Calu3 (cell line): Measurements from ENCODE around the gene LRRC43. TPM values are rescaled to one million over a fixed set of nuclear protein-coding genes. Genes with fewer than 3 reads are reported as not detected.

Source experiments
- BruUV-seq: library from RNA; stranded (reverse); fragments of 400-500 nt; replicated peaks from 2 replicates; lab custom pipeline; 2021; lab: Mats Ljungman, UMichigan
- CTCF ChIA-PET: fragments of 300-600 bp; sonication (Branson Sonifier 250); formaldehyde crosslinking; loops from one replicate; lab custom pipeline; 2022; ENCODE audit warnings: antibody characterized with exemption; lab: Charles Lee
- DNase-seq: peaks from one replicate; pipeline ENCODE4 v3.0.0; 2022
- H3K27ac Mint-ChIP-seq: one replicate; pipeline ENCODE4 v1.8.0; 2022; ENCODE audit warnings: mixed read lengths; ENCODE audit not compliant: unreplicated experiment
- H3K27me3 Mint-ChIP-seq: one replicate; pipeline ENCODE4 v1.8.0; 2022; ENCODE audit warnings: mixed read lengths; ENCODE audit not compliant: unreplicated experiment
- H3K36me3 Mint-ChIP-seq: one replicate; pipeline ENCODE4 v1.8.0; 2022; ENCODE audit warnings: mild to moderate bottlenecking, moderate library complexity, mixed read lengths; ENCODE audit not compliant: insufficient read depth, unreplicated experiment
- H3K4me1 Mint-ChIP-seq: one replicate; pipeline ENCODE4 v1.8.0; 2022; ENCODE audit warnings: mild to moderate bottlenecking, low read depth, mixed read lengths; ENCODE audit not compliant: unreplicated experiment
- H3K4me3 Mint-ChIP-seq: one replicate; pipeline ENCODE4 v1.8.0; 2022; ENCODE audit warnings: mild to moderate bottlenecking, low read depth, moderate library complexity, mixed read lengths; ENCODE audit not compliant: unreplicated experiment
- H3K9me3 Mint-ChIP-seq: one replicate; pipeline ENCODE4 v1.8.0; 2022; ENCODE audit warnings: low read depth, mixed read lengths; ENCODE audit not compliant: unreplicated experiment
- intact Hi-C: fragments of 100-400 bp; cut with micrococcal nuclease; formaldehyde crosslinking; loops from one replicate; pipeline ENCODE4 v1.10.0; 2022; ENCODE audit not compliant: unreplicated experiment
- total RNA-seq: library from RNA; stranded (reverse); gene quantifications from 2 replicates; pipeline ENCODE4 v1.2.3, GENCODE V29; 2022
- TF ChIP-seq, protein P1 (sequence below): fragments of 200-600 bp; IDR thresholded peaks from one replicate; pipeline ENCODE4 v1.8.0; 2022; ENCODE audit warnings: antibody characterized with exemption; ENCODE audit not compliant: unreplicated experiment

Gene LRRC43
- total RNA-seq, 1 experiment from 2014 or later, result not detected

DNA sequence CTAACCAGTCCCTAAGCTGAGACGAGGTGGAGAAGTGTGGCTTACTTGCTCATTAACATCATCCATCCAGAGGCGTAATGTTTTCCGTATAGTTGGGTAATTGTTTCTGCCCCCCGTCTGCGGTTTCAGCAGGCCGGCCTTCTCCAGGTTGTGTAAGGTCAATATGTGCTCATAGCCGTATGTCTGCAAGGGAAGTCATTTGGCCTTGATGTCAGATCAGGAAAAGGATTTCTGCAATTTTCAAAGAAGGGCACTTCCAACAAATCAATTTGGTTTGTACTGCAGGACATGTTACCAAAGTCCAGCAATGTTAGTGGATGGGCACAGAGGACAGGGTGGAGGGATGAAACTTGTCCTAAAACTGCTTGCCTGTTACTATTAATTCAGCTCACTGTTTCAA is 52.8 kb downstream of the LRRC43 start:
- Mint-ChIP-seq H3K9me3 (no peaks in the 10 kb centered on the region), H3K27ac (no peak overlapping the region), H3K36me3 (peaks cover 11% of the 10 kb centered on the region), H3K4me1 (no peaks in the 10 kb centered on the region), H3K27me3 (no peaks in the 10 kb centered on the region), H3K4me3 (no peak overlapping the region)
- DNase-seq, result no peak
- CTCF ChIA-PET, result no interaction called here
- BruUV-seq, result no TSS peak
- intact Hi-C loops, result no loop called here
- TF ChIP-seq, protein P1, sequence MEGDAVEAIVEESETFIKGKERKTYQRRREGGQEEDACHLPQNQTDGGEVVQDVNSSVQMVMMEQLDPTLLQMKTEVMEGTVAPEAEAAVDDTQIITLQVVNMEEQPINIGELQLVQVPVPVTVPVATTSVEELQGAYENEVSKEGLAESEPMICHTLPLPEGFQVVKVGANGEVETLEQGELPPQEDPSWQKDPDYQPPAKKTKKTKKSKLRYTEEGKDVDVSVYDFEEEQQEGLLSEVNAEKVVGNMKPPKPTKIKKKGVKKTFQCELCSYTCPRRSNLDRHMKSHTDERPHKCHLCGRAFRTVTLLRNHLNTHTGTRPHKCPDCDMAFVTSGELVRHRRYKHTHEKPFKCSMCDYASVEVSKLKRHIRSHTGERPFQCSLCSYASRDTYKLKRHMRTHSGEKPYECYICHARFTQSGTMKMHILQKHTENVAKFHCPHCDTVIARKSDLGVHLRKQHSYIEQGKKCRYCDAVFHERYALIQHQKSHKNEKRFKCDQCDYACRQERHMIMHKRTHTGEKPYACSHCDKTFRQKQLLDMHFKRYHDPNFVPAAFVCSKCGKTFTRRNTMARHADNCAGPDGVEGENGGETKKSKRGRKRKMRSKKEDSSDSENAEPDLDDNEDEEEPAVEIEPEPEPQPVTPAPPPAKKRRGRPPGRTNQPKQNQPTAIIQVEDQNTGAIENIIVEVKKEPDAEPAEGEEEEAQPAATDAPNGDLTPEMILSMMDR, result no peak

DNA sequence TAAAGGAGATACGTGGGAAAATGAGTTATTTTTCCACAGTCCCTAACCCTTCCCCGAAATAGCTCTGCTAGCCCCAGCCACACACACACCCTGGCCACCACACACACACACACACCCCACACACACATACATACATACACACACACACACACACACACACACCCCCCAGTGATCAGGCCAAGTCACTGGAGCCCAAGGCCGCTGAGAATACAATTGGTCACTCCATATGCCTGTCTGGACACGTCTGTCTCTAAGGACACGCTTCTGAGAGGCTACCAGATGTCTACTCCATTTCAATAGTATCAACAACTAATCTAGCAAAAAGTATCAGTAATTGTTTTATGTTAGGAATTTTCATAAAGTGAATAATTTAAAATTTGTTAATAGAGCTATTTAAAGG is 55.9 kb downstream of the LRRC43 start:
- H3K27ac Mint-ChIP-seq, result no peak overlapping the region
- intact Hi-C loops, result no loop called here
- BruUV-seq, result no TSS peak
- CTCF ChIA-PET, result no interaction called here
- H3K4me1 Mint-ChIP-seq, result no peaks in the 10 kb centered on the region
- TF ChIP-seq, protein P1, result no peak
- no peaks in the 10 kb centered on the region for H3K9me3 Mint-ChIP-seq
- no peak for DNase-seq
- H3K4me3 Mint-ChIP-seq, result no peak overlapping the region
- H3K36me3 Mint-ChIP-seq, result peaks cover 7% of the 10 kb centered on the region
- H3K27me3 Mint-ChIP-seq, result no peaks in the 10 kb centered on the region

DNA sequence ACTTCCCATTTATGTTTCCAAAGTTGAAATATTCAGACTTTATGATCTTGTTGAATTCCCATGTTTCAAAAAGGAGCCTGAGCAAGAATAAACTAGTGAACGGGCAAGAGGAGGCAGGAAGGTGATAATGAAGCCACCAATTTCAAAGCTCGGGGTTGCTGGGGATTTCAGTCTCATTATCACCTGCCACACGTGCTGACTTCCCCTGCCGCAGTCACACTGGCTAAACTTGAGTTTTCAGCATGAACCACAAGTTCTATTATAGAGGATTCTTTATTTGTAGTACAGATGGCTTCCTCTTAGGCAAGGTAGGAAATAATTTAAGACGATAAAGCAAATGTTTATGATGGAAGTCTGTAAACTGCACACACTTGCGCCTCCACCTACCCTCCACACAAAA is 61.0 kb downstream of the LRRC43 start:
- TF ChIP-seq, protein P1, result no peak
- H3K27me3 Mint-ChIP-seq, result no peaks in the 10 kb centered on the region
- no peak for DNase-seq
- H3K4me3 Mint-ChIP-seq, result no peak overlapping the region
- H3K9me3 Mint-ChIP-seq, result no peaks in the 10 kb centered on the region
- H3K36me3 Mint-ChIP-seq, result peaks cover 5% of the 10 kb centered on the region
- intact Hi-C loops, result no loop called here
- BruUV-seq, result no TSS peak
- no peak overlapping the region for H3K27ac Mint-ChIP-seq
- CTCF ChIA-PET, result no interaction called here
- no peaks in the 10 kb centered on the region for H3K4me1 Mint-ChIP-seq

DNA sequence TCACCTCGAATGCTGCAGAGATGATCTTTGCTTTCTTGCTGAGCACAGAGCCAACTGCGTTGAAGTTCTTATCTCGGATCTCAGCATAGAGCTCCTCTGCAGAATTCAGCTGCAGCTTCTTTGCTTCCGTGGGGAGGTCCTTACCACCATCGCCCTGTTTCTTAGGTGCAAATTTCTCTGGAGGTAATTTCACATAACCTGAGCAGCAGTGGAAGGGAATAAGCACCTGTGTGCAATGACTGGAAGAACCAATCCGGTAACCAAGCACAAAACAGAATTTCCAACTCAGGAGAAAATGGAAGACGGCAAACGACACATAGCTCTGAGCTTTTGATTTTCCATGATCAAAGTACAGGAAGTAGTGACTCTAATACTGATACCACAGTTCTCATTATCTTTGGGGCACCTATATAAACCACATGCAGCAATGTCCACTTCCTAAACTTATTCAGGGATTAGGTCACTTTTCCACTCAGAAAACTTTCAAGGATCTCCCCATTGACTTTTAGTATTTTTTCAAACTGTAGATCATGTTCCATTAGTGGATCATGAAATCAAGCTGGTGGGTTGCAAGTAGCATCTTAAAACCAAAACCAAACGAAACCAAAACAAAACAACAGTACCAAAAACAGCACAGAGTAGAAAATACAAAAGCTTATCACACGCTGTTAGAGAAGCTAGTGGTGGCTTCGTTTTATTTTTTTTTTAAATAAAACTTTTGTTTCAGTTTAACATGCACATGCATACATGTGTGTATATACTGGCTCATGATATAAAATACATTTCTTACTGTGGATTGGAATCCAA is 61.8 kb downstream of the LRRC43 start:
- no peaks in the 10 kb centered on the region for H3K4me1 Mint-ChIP-seq
- no peak overlapping the region for H3K27ac Mint-ChIP-seq
- CTCF ChIA-PET, result interaction anchor here (0.7 kb wide), 2 partner anchors 8 to 17 kb away, joined by 3 to 4 read pairs; no protein-coding TSS in a partner anchor
- BruUV-seq, result no TSS peak
- H3K9me3 Mint-ChIP-seq, result no peaks in the 10 kb centered on the region
- DNase-seq, result no peak
- H3K36me3 Mint-ChIP-seq, result peaks cover 5% of the 10 kb centered on the region
- no peak overlapping the region for H3K4me3 Mint-ChIP-seq
- intact Hi-C loops, result no loop called here
- no peaks in the 10 kb centered on the region for H3K27me3 Mint-ChIP-seq
- TF ChIP-seq, protein P1, result no peak
